HL-60/S4 treated with retinoic acid at 250 ng/mL for 4 days and 3 days (cell line): ENCODE measurements around the gene INPP4A.

Source experiments
- in situ Hi-C: fragments of 300-500 bp; cut with MboI; formaldehyde crosslinking; loops from 2 replicates; pipeline ENCODE4 v1.7.0; 2022; ENCODE audit warnings: low sequenced_read_pairs

Gene INPP4A

DNA sequence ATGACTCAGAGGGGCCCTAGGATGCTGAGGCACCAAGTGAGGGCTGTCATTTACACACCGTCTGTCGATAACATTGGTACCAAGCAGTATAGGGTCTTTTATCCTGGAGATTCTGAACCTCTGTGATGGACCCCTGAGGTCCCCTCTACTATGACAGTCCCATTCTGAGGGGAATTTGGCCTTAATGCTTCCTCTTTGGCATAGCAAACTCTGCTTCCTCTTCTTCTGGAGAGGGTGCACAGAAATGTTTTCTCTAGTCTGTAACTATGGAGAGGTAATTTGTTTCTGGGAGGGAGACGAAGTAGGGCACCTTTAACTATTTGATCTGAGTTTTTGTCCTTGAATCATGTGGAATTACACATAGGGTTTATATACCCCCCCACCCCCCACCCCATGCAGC lies 44.8 kb downstream of the INPP4A start:
- in situ Hi-C loops: no loop called here

DNA sequence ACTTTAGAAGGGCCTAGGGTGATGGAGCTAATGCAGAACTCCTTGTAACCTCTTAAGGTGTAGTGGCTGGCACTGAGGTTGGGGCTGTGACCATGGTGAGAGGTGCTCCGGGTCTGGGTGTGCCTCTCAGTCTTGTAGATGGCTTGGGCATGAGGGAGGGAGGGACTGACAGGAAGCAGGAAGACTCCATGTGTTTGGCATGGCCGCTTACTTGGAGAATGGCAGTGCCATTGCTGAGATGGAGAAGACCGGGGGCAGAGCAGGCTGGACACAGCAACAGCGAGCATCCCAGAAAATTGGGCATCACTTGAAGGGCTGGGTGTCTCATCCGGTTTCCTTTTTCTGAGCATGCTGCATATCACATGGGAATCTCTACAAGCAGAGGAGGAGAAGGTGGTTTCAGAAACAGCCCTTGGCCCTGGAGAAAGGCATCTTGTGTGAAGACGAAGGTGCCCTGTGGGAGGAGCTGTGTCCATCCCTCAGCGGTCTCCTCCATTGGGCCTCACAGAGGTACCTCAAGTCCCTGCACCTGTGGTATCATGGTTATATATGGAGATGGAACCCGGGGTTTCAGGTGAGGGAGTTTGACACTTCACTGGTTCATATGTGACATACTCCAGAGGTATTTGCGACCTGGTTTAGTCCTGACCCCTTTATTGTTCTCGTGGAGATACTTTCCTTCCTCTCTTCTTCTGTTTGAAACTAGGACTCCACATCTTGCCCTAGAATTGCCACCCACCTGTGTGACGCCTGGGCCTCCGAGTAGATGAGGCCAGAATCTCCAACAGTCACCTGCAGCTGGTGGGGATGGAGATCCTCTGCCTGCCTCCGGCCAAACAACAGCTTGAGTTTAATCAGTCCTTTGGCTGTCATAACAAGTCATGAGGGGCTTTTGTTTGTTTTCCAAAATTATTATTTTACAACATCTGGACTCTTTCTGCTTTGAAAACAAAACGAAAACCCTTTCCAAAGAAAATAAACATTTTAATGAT lies 45.6 kb downstream of the INPP4A start:
- in situ Hi-C loops: no loop called here

GRCh38 chr2:98492441-98492840 lies 47.8 kb downstream of the INPP4A start:
- in situ Hi-C loops: no loop called here

DNA sequence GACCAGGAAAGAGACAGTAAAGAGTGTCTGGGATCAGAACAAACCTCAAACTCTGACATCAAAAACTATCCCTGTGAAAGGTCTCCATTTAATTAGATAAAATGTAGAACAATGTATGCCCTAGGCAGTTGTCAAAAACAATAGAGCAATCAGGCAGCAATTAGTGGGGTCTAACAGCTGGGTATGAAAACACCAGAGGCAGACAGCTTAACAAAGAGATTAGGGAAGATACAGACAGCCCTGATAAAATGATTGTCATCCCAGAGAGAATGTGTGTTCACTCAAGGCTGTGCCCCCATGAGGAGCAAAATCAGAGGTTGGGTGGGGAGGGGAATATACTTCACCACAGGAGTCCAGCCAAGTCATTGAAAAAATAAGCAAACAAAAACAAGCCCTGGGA lies 50.0 kb downstream of the INPP4A start:
- in situ Hi-C loops: no loop called here

GRCh38 chr2:98496750-98497493 lies 52.3 kb downstream of the INPP4A start:
- in situ Hi-C loops: no loop called here

DNA sequence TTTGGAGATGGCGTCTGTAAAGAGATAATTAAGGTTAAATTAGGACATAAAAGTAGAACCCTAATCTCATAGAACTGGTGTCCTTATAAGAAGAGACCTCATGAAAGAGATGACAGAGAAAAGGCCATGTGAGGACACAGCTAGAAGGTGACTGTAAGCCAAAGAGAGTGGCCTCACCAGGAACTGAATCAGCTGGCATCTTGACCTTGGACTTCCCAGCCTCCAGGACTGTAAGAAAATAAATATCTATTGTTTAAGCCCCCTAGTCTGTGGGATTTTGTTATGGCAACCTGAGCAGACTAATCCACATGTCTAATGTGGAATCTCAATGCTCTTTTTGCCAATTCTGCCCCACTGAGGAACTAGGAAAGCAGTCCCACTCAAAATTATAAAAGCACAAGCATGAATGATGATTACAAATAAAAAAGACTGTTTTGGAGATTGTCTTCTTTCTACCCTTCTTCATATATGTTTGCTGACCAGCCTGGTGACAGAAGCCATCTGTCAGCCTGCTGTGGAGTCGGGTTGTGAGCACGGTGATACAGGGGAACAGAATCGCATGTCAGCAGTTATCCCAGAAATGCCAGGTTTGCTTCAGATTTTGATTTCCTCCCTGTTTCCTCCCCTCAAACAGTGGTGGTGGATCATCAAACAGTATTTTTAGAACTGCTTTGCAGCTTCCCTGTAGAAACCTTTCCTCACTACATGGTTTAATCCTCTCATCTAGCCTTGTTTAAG lies 54.2 kb downstream of the INPP4A start:
- in situ Hi-C loops: no loop called here

DNA sequence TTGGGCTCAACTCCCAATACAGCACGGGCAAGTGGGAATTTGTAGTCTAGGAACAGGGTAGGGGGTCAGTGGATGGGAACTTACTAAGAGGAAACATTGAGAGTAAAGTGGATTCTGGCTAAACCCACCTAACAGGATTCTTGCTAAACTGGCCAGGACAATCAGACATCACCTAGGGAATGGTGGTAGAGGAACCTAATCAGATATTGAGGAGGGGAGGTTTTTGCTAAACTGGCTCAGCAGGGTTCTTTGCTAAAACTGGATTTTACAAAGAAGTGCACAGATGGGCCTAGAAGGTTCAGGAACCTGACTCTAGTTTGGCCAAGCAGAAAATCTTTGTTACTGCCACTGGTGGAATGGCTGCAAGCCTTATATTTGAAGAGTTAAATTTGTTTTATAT lies 55.9 kb downstream of the INPP4A start:
- in situ Hi-C loops: no loop called here

- in situ Hi-C loops: no loop called here
These were observed 56.6 kb downstream of the INPP4A start for GRCh38 chr2:98501223-98501622.

DNA sequence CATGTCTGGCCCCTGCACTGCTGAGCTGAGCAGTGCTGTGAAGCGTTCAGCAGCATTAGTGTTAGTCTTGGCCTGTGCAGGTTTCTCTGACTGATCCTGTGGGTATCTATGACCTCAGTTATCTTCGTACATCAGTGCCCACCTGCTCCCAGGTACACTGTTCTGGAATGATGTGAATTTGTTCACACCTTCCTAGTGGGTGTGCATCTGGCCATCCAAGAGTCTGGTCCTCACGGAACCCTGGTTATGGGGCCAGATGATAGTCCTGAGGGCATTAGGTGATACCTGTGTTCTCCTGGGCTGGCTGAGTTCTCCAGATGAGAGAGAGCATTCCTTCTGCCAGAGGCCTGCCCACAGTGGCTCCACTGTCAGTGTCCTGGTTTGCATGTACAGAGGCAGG lies 57.2 kb downstream of the INPP4A start:
- in situ Hi-C loops: no loop called here

DNA sequence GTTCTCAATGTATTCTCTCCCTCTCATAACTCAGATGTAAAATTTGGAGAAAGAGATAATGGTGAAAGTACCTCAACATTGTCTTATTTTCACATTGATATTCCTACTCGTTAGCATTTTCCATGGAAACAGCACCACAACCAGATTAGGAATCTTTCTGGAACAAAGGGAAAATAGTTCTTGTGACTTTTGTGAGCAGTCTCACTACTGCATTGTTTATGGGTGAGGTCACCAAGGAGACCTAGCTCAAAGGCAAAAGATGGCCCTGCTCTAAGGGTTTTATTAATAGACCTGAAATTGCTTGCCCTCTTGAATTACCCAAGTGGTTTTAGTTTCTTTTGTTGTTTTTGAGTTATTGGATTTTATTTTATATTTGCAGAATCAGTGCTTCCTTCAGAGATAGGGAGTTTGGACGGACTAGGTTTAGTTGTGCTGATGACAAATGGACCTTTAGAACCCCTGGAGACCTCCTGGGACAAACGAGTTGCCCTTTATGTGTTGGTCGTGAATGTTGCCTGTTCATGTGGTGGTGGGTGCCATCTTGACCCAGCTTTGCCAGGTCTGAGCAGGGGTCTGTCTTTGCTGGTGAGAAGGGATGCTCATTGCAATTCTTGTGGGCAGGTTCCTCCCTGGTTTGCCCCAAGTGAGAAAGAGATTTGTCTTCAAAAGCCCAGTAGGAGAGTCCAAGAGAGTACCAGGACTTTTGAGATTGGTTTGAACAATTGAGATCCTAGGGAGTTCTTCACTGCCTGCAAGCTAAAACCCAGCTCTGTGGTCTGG lies 58.1 kb downstream of the INPP4A start:
- in situ Hi-C loops: no loop called here

DNA sequence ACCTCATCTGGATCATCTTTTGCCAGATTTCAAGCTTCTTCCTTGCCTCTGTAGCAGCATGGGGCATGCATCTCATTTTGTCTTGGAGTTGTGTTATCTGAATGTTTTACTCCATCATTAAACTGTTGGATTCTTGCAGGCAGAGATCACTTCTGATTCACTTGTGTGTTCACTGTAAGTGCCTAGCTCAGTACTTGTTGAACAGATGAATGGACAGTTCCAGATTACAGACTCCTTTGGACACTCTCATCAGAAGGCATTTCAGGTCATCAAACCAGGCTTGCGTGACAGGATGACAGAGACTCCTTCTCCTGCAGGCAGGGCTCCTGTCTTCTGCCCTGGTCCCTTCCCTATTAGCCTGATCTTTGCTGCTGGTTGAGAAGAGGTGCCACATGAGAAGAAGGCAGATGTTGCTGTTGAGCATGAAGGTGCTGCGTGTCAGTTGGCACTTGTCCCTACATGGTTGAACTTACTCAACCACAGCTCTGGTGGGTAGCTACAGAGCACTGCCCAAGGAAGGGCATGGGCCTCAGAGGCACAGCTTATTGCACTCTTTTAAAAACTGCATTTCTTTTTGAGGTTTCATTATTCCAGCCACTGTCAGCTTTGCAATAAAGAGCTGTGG lies 58.9 kb downstream of the INPP4A start:
- in situ Hi-C loops: no loop called here

- in situ Hi-C loops: no loop called here
These were observed 59.9 kb downstream of the INPP4A start for GRCh38 chr2:98504381-98505109.

GRCh38 chr2:98505311-98505808 lies 60.7 kb downstream of the INPP4A start:
- in situ Hi-C loops: no loop called here

DNA sequence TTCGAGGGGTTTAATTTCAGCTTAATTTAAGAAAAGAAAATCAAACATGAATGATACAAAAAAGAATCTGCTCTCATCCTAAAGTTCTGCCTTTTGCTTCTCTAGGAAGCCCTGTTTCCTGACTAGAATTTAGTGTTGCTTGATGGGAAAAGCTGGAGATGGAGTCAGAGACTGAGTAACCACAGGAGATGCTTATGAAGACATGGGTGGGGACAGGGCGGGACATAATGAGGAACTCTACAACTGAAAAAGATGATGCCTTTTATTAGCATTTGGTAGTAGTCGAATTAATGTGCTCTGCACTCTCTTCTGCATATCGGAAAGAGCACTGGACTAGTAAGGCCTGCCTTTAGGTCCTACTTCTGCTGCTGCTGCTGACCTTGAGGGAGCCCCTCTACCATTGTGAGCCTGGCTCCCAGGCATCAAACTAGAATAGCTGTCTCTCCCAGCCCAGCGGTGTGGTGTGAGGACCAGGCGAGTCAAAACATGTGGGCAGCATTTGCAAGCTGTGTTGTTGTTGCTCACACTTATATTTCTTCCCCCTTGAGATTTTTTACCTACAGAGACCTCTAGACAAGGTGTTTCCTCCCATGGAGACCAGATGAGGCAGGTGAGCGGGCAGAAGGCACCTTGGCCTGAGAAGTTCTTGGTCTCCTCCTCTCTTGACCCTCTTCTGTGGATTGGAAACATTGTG lies 61.5 kb downstream of the INPP4A start:
- in situ Hi-C loops: no loop called here

DNA sequence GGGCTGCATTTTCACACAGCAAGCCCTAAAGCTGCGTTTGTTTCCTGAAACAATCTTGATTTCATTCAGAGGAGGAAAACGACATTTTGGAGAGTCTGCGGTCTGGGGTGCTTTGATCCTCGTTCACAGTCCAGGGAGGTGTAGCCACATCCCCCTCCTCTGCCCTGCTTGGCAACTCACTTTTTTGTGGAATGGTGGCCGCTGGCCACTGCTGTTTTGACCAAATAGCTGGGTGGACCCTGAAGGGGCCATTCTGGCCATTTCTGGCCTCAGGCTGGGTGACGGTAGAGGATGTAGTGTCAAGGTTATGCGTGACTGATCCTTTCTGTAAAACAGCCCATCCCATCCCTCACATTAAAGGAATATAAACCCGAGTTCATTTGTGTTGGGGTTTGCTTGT lies 62.2 kb downstream of the INPP4A start:
- in situ Hi-C loops: no loop called here

GRCh38 chr2:98507461-98507860 lies 62.8 kb downstream of the INPP4A start:
- in situ Hi-C loops: no loop called here

- in situ Hi-C loops: no loop called here
These were observed 63.4 kb downstream of the INPP4A start for GRCh38 chr2:98507891-98508708.

- in situ Hi-C loops: no loop called here
These were observed 64.0 kb downstream of the INPP4A start for GRCh38 chr2:98508709-98509066.
